ENCODE data around the gene PDE12.

GRCh38 chr3:57546616-57547015, 9.5 kb upstream of the PDE12 start:
- no peak for TF ChIP-seq POLR2A (IDR thresholded peaks at IDR 0.05)
- TF ChIP-seq, protein P1, sequence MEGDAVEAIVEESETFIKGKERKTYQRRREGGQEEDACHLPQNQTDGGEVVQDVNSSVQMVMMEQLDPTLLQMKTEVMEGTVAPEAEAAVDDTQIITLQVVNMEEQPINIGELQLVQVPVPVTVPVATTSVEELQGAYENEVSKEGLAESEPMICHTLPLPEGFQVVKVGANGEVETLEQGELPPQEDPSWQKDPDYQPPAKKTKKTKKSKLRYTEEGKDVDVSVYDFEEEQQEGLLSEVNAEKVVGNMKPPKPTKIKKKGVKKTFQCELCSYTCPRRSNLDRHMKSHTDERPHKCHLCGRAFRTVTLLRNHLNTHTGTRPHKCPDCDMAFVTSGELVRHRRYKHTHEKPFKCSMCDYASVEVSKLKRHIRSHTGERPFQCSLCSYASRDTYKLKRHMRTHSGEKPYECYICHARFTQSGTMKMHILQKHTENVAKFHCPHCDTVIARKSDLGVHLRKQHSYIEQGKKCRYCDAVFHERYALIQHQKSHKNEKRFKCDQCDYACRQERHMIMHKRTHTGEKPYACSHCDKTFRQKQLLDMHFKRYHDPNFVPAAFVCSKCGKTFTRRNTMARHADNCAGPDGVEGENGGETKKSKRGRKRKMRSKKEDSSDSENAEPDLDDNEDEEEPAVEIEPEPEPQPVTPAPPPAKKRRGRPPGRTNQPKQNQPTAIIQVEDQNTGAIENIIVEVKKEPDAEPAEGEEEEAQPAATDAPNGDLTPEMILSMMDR (IDR thresholded peaks at IDR 0.05) = no peak

Data from ovary (tissue), 3 donors.